Measurements from ENCODE around the gene DTL. TPM values are rescaled to one million over a fixed set of nuclear protein-coding genes. Genes with fewer than 3 reads are reported as not detected.

Gene DTL
- total and polyA plus RNA-seq, 2 of the 13 experiments (the other 11 are each of a cell fraction or from before 2014, with no cell fraction given), result 10.4 to 32.8 TPM

DNA sequence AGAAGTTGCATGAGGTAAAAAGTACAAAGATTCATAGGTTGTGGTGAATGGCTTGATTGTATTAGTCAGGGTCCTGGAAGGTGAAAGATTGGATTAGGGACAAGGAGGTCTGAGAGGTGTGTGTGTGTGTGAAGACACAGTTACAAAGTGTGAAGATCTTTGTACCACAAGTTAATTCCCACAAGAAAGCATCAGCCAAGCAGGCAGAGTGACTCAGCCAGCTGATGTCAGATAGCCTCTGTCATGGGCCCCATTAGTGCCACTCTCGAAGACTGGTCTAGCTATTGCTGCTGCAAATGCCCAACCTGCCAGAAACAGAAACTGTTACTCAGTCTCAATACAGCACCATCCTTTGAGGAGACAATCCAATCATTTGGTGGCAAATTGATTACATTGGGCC lies 96.5 kb downstream of the DTL start (continued):
- no peak for TF ChIP-seq ZNF354B (CRISPR knock-in tag; IDR thresholded peaks at IDR 0.05)
- TF ChIP-seq NR2F6 (IDR thresholded peaks at IDR 0.05), result no peak
- no peak for TF ChIP-seq NR2F6 (CRISPR knock-in tag; IDR thresholded peaks at IDR 0.05)
- TF ChIP-seq ZNF703 (CRISPR knock-in tag; IDR thresholded peaks at IDR 0.05; ENCODE audit: borderline replicate concordance), result no peak
- TF ChIP-seq, protein P1, sequence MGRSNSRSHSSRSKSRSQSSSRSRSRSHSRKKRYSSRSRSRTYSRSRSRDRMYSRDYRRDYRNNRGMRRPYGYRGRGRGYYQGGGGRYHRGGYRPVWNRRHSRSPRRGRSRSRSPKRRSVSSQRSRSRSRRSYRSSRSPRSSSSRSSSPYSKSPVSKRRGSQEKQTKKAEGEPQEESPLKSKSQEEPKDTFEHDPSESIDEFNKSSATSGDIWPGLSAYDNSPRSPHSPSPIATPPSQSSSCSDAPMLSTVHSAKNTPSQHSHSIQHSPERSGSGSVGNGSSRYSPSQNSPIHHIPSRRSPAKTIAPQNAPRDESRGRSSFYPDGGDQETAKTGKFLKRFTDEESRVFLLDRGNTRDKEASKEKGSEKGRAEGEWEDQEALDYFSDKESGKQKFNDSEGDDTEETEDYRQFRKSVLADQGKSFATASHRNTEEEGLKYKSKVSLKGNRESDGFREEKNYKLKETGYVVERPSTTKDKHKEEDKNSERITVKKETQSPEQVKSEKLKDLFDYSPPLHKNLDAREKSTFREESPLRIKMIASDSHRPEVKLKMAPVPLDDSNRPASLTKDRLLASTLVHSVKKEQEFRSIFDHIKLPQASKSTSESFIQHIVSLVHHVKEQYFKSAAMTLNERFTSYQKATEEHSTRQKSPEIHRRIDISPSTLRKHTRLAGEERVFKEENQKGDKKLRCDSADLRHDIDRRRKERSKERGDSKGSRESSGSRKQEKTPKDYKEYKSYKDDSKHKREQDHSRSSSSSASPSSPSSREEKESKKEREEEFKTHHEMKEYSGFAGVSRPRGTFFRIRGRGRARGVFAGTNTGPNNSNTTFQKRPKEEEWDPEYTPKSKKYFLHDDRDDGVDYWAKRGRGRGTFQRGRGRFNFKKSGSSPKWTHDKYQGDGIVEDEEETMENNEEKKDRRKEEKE (IDR thresholded peaks at IDR 0.05), result no peak
- TF ChIP-seq, protein P2, sequence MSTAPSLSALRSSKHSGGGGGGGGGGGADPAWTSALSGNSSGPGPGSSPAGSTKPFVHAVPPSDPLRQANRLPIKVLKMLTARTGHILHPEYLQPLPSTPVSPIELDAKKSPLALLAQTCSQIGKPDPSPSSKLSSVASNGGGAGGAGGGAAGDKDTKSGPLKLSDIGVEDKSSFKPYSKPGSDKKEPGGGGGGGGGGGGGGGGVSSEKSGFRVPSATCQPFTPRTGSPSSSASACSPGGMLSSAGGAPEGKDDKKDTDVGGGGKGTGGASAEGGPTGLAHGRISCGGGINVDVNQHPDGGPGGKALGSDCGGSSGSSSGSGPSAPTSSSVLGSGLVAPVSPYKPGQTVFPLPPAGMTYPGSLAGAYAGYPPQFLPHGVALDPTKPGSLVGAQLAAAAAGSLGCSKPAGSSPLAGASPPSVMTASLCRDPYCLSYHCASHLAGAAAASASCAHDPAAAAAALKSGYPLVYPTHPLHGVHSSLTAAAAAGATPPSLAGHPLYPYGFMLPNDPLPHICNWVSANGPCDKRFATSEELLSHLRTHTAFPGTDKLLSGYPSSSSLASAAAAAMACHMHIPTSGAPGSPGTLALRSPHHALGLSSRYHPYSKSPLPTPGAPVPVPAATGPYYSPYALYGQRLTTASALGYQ (CRISPR knock-in tag; IDR thresholded peaks at IDR 0.05), result no peak
- no peak for TF ChIP-seq KDM5A (IDR thresholded peaks at IDR 0.05; ENCODE audit: borderline replicate concordance, low read length)

DNA sequence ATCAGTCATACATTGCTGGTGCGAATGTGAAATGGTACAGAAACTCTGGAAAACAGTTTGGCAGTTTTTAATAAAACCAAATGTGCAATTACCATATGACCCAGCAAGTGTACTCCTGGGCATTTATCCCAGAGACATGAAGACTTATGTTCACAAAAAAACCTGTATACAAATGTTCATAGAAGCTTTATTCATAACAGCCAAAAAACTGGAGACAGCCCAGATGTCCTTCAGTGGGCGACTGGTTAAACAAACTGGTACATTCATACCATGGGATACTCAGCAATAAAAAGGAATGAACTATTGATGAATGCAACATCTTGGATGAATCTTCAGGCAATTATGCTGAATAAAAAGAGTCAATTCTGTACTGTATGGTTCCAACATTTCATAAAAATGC lies 97.8 kb downstream of the DTL start:
- ChIA-PET CTCF (ENCODE audit: low intra/inter-chr PET ratio, low total read pairs) (no interaction called here), POLR2A (no interaction called here)
- H2AFZ ChIP-seq (ENCODE audit: low read length), result no peak overlapping the region
- no peaks in the 10 kb centered on the region for H4K20me1 ChIP-seq (ENCODE audit: insufficient read depth, low read length)
- H3K9ac ChIP-seq (ENCODE audit: insufficient read depth, low read depth, low read length), result no peak overlapping the region
- FAIRE-seq, result no peak
- no peak for ATAC-seq
- BruUV-seq (replicated peaks), result no TSS peak
- TF ChIP-seq ZNF660 (CRISPR knock-in tag; IDR thresholded peaks at IDR 0.05; ENCODE audit: borderline replicate concordance, low read depth) (no peak), ZC3H4 (CRISPR knock-in tag; IDR thresholded peaks at IDR 0.05; ENCODE audit: borderline replicate concordance) (no peak), ZNF749 (CRISPR knock-in tag; IDR thresholded peaks at IDR 0.05; ENCODE audit: borderline replicate concordance) (no peak), ZNF232 (CRISPR knock-in tag; IDR thresholded peaks at IDR 0.05; ENCODE audit: borderline replicate concordance) (no peak), HNRNPUL1 (IDR thresholded peaks at IDR 0.05; ENCODE audit: low read depth, low read length) (no peak), SYNCRIP (IDR thresholded peaks at IDR 0.05; ENCODE audit: insufficient read depth, low read depth, low read length) (no peak)
- TF ChIP-seq, protein P3, sequence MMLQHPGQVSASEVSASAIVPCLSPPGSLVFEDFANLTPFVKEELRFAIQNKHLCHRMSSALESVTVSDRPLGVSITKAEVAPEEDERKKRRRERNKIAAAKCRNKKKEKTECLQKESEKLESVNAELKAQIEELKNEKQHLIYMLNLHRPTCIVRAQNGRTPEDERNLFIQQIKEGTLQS (CRISPR knock-in tag; IDR thresholded peaks at IDR 0.05), result no peak
- TF ChIP-seq, protein P4, sequence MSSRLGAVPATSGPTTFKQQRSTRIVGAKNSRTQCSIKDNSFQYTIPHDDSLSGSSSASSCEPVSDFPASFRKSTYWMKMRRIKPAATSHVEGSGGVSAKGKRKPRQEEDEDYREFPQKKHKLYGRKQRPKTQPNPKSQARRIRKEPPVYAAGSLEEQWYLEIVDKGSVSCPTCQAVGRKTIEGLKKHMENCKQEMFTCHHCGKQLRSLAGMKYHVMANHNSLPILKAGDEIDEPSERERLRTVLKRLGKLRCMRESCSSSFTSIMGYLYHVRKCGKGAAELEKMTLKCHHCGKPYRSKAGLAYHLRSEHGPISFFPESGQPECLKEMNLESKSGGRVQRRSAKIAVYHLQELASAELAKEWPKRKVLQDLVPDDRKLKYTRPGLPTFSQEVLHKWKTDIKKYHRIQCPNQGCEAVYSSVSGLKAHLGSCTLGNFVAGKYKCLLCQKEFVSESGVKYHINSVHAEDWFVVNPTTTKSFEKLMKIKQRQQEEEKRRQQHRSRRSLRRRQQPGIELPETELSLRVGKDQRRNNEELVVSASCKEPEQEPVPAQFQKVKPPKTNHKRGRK (CRISPR knock-in tag; IDR thresholded peaks at IDR 0.05), result no peak
- no peak overlapping the region for H3K4me3 ChIP-seq (replicated peaks in 1 of 3; ENCODE audit: insufficient read depth in 1 of 3, low read depth in 2 of 3, low read length in 3 of 3)
- H3K9me3 ChIP-seq (ENCODE audit: low read length), result no peaks in the 10 kb centered on the region
- intact Hi-C loops (cut with micrococcal nuclease; ENCODE audit: unreplicated experiment), result no loop called here
- 95% methylated on average over 2 of the region's 2 CpGs for WGBS (ENCODE audit: low lambda C conversion rate)
- in situ Hi-C loops (cut with HindIII; ENCODE audit: extremely low pct_ligation_motif_present, low pct_unique_long_range_greater_than_20kb), result no loop called here
- no peak overlapping the region for H3K4me2 ChIP-seq (ENCODE audit: low read depth, low read length)
- no peak for DNase-seq (ENCODE audit: low spot score)
- no peaks in the 10 kb centered on the region for H3K27me3 ChIP-seq (ENCODE audit: control insufficient read depth in 1 of 2, insufficient read depth in 2 of 2, low read length in 2 of 2)
- H3K79me2 ChIP-seq (ENCODE audit: insufficient read depth, low read length), result no peaks in the 10 kb centered on the region
- no peak overlapping the region for H3K27ac ChIP-seq (ENCODE audit: extremely low read length, insufficient read depth, low read length)
- H3K4me1 ChIP-seq (ENCODE audit: insufficient read depth, low read length), result peaks cover 7% of the 10 kb centered on the region; the same call in 1 of the 2 replicates
- 0 out of 5 replicates have a peak, but pooled peaks cover 0 to 1% of the 10 kb centered on the region in 2 experiments for H3K36me3 ChIP-seq (replicated peaks in 1 of 2; ENCODE audit: control insufficient read depth in 1 of 2, insufficient read depth in 2 of 2, low read length in 2 of 2)

Measured in HepG2 (cell line).